Measurements from ENCODE around the gene BCL3.
"Not testable (repeated sequence)": the region's sequence is repeated elsewhere in the genome, so short reads cannot be mapped to it uniquely, and the experiment has no call there.

BCL3 gene

GRCh38 chr19:44748426-44749254, at the start of gene BCL3:
Gene BCL3, plus strand, starts transcription at chr19:44748708. Its CDS starts 83 bp downstream, at chr19:44748791.
- in situ Hi-C loops (cut with MboI; ENCODE audit: low sequenced_read_pairs): no loop called here

- in situ Hi-C loops (cut with MboI; ENCODE audit: low sequenced_read_pairs): no loop called here
These were observed 48.0 kb upstream of the BCL3 start for GRCh38 chr19:44700547-44700946.

GRCh38 chr19:44701228-44701627, 47.3 kb upstream of the BCL3 start:
- in situ Hi-C loops (cut with MboI; ENCODE audit: low sequenced_read_pairs): no loop called here

GRCh38 chr19:44702551-44703176, 45.8 kb upstream of the BCL3 start:
- in situ Hi-C loops (cut with MboI; ENCODE audit: low sequenced_read_pairs): no loop called here

- in situ Hi-C loops (cut with MboI; ENCODE audit: low sequenced_read_pairs): no loop called here
These were observed 45.0 kb upstream of the BCL3 start for GRCh38 chr19:44703336-44704078.

GRCh38 chr19:44704982-44705381, 43.5 kb upstream of the BCL3 start:
- in situ Hi-C loops (cut with MboI; ENCODE audit: low sequenced_read_pairs): no loop called here

GRCh38 chr19:44705502-44706010, 43.0 kb upstream of the BCL3 start:
- in situ Hi-C loops (cut with MboI; ENCODE audit: low sequenced_read_pairs): no loop called here

- in situ Hi-C loops (cut with MboI; ENCODE audit: low sequenced_read_pairs): no loop called here
These were observed 41.8 kb upstream of the BCL3 start for GRCh38 chr19:44706506-44707236.

GRCh38 chr19:44707794-44708193, 40.7 kb upstream of the BCL3 start:
- in situ Hi-C loops (cut with MboI; ENCODE audit: low sequenced_read_pairs): no loop called here

- in situ Hi-C loops (cut with MboI; ENCODE audit: low sequenced_read_pairs): no loop called here
These were observed 39.6 kb upstream of the BCL3 start for GRCh38 chr19:44708940-44709339.

- in situ Hi-C loops (cut with MboI; ENCODE audit: low sequenced_read_pairs): not testable (repeated sequence)
These were observed 38.9 kb upstream of the BCL3 start for GRCh38 chr19:44709434-44710266.

- in situ Hi-C loops (cut with MboI; ENCODE audit: low sequenced_read_pairs): no loop called here
These were observed 38.0 kb upstream of the BCL3 start for GRCh38 chr19:44710483-44710882.

- in situ Hi-C loops (cut with MboI; ENCODE audit: low sequenced_read_pairs): no loop called here
These were observed 35.5 kb upstream of the BCL3 start for GRCh38 chr19:44712864-44713515.

GRCh38 chr19:44714597-44715169, 33.8 kb upstream of the BCL3 start:
- in situ Hi-C loops (cut with MboI; ENCODE audit: low sequenced_read_pairs): no loop called here

- in situ Hi-C loops (cut with MboI; ENCODE audit: low sequenced_read_pairs): no loop called here
These were observed 30.9 kb upstream of the BCL3 start for GRCh38 chr19:44717603-44718002.

- in situ Hi-C loops (cut with MboI; ENCODE audit: low sequenced_read_pairs): no loop called here
These were observed 29.9 kb upstream of the BCL3 start for GRCh38 chr19:44718441-44719261.

GRCh38 chr19:44719262-44719701, 29.2 kb upstream of the BCL3 start:
- in situ Hi-C loops (cut with MboI; ENCODE audit: low sequenced_read_pairs): no loop called here

GRCh38 chr19:44720396-44720795, 28.1 kb upstream of the BCL3 start:
- in situ Hi-C loops (cut with MboI; ENCODE audit: low sequenced_read_pairs): loop anchor here (5.0 kb wide), 1 partner anchor 52 kb away; no protein-coding TSS in a partner anchor

All from HL-60/S4 treated with retinoic acid at 250 ng/mL for 4 days and 3 days (cell line).